Progenitor cell of endocrine pancreas (in vitro differentiated cells): ENCODE results near the gene FBXL12. TPM values are rescaled to one million over a fixed set of nuclear protein-coding genes. Genes with fewer than 3 reads are reported as not detected.
"Not testable (repeated sequence)": the region's sequence is repeated elsewhere in the genome, so short reads cannot be mapped to it uniquely, and the experiment has no call there.

ENCODE experiments used
- DNase-seq: peaks from one replicate; pipeline ENCODE4 v3.0.0; 2021; ENCODE audit warnings: low spot score; ENCODE audit not compliant: unreplicated experiment
- H3K27ac Mint-ChIP-seq: 2 replicates; pipeline ENCODE4 v1.8.0; 2021; ENCODE audit warnings: mild to moderate bottlenecking, moderate library complexity, mixed read lengths
- H3K27me3 Mint-ChIP-seq: 2 replicates; pipeline ENCODE4 v1.8.0; 2021; ENCODE audit warnings: mixed read lengths
- H3K36me3 Mint-ChIP-seq: 2 replicates; pipeline ENCODE4 v1.8.0; 2022; ENCODE audit warnings: mixed read lengths; ENCODE audit not compliant: insufficient read depth
- H3K4me1 Mint-ChIP-seq: 2 replicates; pipeline ENCODE4 v1.8.0; 2021; ENCODE audit warnings: low read depth, mixed read lengths
- H3K4me3 Mint-ChIP-seq: 2 replicates; pipeline ENCODE4 v1.8.0; 2021; ENCODE audit warnings: low read depth, mild to moderate bottlenecking, moderate library complexity, mixed read lengths
- H3K9me3 Mint-ChIP-seq: 2 replicates; pipeline ENCODE4 v1.8.0; 2021; ENCODE audit warnings: low read depth, mixed read lengths
- CTCF ChIP-seq: fragments of 200-600 bp; sonication (generic); IDR thresholded peaks from one replicate; pipeline ENCODE4 v1.5.0; 2021; ENCODE audit warnings: antibody characterized with exemption, mild to moderate bottlenecking; ENCODE audit not compliant: unreplicated experiment
- total RNA-seq: library from RNA; stranded (reverse); gene quantifications from 2 replicates; pipeline ENCODE4 v1.2.1, GENCODE V29; 2021

The FBXL12 gene
- total RNA-seq, 1 donor from 2014 or later: 32.0 TPM

DNA sequence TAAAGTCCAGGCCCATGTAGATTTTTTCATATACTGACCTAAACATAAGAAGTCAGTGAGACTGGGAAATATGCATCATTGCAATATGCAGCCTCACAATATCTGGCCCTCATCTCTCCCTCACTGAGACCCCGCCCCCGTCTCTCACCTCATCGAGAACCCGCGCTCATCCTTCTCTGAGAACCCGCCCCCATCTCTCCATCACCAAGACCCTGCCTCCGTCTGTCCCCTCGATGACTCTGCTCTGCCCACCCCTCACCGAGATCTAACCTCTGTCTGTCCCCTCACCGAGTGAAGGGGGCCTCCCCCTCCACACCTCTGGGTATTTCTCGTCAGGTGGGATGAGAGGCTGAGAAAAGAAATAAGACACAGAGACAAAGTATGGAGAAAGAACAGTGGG lies 29.8 kb downstream of the FBXL12 start:
- peak overlapping the region; percentile 48 for H3K4me3 Mint-ChIP-seq
- H3K27me3 Mint-ChIP-seq: no peaks in the 10 kb centered on the region
- H3K4me1 Mint-ChIP-seq: peaks cover 25% of the 10 kb centered on the region
- H3K9me3 Mint-ChIP-seq: no peaks in the 10 kb centered on the region
- DNase-seq: no peak
- H3K27ac Mint-ChIP-seq: peak overlapping the region; percentile 94
- H3K36me3 Mint-ChIP-seq: no peaks in the 10 kb centered on the region
- no peak for TF ChIP-seq CTCF

- not testable (repeated sequence) for H3K9me3 Mint-ChIP-seq, H3K4me3 Mint-ChIP-seq, H3K27me3 Mint-ChIP-seq, DNase-seq, H3K36me3 Mint-ChIP-seq
- Mint-ChIP-seq H3K27ac (peak overlapping the region; percentile 41), H3K4me1 (peaks cover 29% of the 10 kb centered on the region)
These were observed 30.3 kb downstream of the FBXL12 start for GRCh38 chr19:9788604-9789003.

DNA sequence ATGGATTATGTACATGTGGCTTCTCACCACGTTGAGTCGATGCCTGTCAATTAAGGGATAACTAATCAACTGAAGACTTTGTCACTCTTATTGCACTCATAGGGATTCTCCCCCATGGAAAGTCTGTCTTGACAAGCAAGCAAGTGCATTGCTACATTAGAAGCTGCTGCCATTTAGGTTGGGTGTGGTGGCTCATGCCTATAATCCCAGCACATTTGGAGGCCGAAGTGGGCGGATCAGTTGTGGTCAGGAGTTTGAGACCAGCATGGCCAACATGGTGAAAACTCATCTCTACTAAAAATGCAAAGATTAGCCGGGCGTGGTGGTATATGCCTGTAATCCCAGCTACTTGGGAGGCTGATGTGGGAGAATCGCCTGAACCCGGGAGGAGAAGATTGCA lies 32.1 kb downstream of the FBXL12 start:
- no peak overlapping the region for H3K27ac Mint-ChIP-seq

GRCh38 chr19:9786342-9786741 lies 32.5 kb downstream of the FBXL12 start:
- Mint-ChIP-seq H3K27ac (peak overlapping the region; percentile 97), H3K4me3 (peak overlapping the region; percentile 84), H3K4me1 (peaks cover 25% of the 10 kb centered on the region), H3K9me3 (no peaks in the 10 kb centered on the region), H3K36me3 (no peaks in the 10 kb centered on the region), H3K27me3 (no peaks in the 10 kb centered on the region)
- no peak for DNase-seq
- TF ChIP-seq CTCF: no peak

More for the DNA sequence above, 32.1 kb downstream of the FBXL12 start:
- Mint-ChIP-seq H3K27me3 (no peaks in the 10 kb centered on the region), H3K4me3 (peak overlapping the region; percentile 65), H3K4me1 (peaks cover 27% of the 10 kb centered on the region), H3K36me3 (no peaks in the 10 kb centered on the region), H3K9me3 (no peaks in the 10 kb centered on the region)
- no peak for TF ChIP-seq CTCF
- DNase-seq: no peak

- Mint-ChIP-seq H3K4me3 (peak overlapping the region; percentile 89), H3K27me3 (no peaks in the 10 kb centered on the region), H3K9me3 (no peaks in the 10 kb centered on the region), H3K27ac (peak overlapping the region; percentile 100), H3K36me3 (no peaks in the 10 kb centered on the region), H3K4me1 (peaks cover 25% of the 10 kb centered on the region)
- peak; percentile 96 for DNase-seq
- no peak for TF ChIP-seq CTCF
These were observed 33.2 kb downstream of the FBXL12 start for GRCh38 chr19:9785367-9786331.

- H3K27me3 Mint-ChIP-seq, H3K9me3 Mint-ChIP-seq, DNase-seq, H3K36me3 Mint-ChIP-seq: not testable (repeated sequence)
- H3K27ac Mint-ChIP-seq: peak overlapping the region; percentile 100
- H3K4me1 Mint-ChIP-seq: peaks cover 13% of the 10 kb centered on the region
- peak overlapping the region; percentile 89 for H3K4me3 Mint-ChIP-seq
These were observed 34.7 kb downstream of the FBXL12 start for GRCh38 chr19:9784163-9784496.
